GM19438 (cell line): ENCODE measurements around the gene TMEM209.
"Not testable (repeated sequence)": the region's sequence is repeated elsewhere in the genome, so short reads cannot be mapped to it uniquely, and the experiment has no call there.

ENCODE experiments used
- ATAC-seq: cut with Tn5 transposase; IDR thresholded peaks from one replicate; pipeline ENCODE4 v1.9.1; 2021; ENCODE audit warnings: low read depth; ENCODE audit not compliant: unreplicated experiment

Gene TMEM209

GRCh38 chr7:130174237-130174959 is 30.8 kb downstream of the TMEM209 start:
- ATAC-seq: no peak

- no peak for ATAC-seq
These were observed 43.0 kb downstream of the TMEM209 start for GRCh38 chr7:130162196-130162595.

- ATAC-seq: no peak
These were observed 44.8 kb downstream of the TMEM209 start for GRCh38 chr7:130160455-130160854.

- no peak for ATAC-seq
These were observed 45.2 kb downstream of the TMEM209 start for GRCh38 chr7:130160023-130160422.

GRCh38 chr7:130157700-130158099 is 47.5 kb downstream of the TMEM209 start:
- no peak for ATAC-seq

- no peak for ATAC-seq
These were observed 49.1 kb downstream of the TMEM209 start for GRCh38 chr7:130156140-130156539.

- no peak for ATAC-seq
These were observed 50.5 kb downstream of the TMEM209 start for GRCh38 chr7:130154501-130155317.

GRCh38 chr7:130154131-130154500 is 51.1 kb downstream of the TMEM209 start:
- no peak for ATAC-seq

GRCh38 chr7:130153211-130153908 is 51.8 kb downstream of the TMEM209 start:
- ATAC-seq: no peak

GRCh38 chr7:130152493-130153210 is 52.6 kb downstream of the TMEM209 start:
- no peak for ATAC-seq

- no peak for ATAC-seq
These were observed 53.4 kb downstream of the TMEM209 start for GRCh38 chr7:130151591-130152492.

- ATAC-seq: no peak
These were observed 54.6 kb downstream of the TMEM209 start for GRCh38 chr7:130150587-130150986.

GRCh38 chr7:130149281-130150139 is 55.7 kb downstream of the TMEM209 start:
- ATAC-seq: peak; percentile 69

GRCh38 chr7:130148561-130148960 is 56.6 kb downstream of the TMEM209 start:
- ATAC-seq: no peak

- ATAC-seq: no peak
These were observed 57.4 kb downstream of the TMEM209 start for GRCh38 chr7:130147710-130148325.

GRCh38 chr7:130146693-130147405 is 58.4 kb downstream of the TMEM209 start:
- no peak for ATAC-seq

- not testable (repeated sequence) for ATAC-seq
These were observed 59.1 kb downstream of the TMEM209 start for GRCh38 chr7:130146142-130146541.
